Neural cell (in vitro differentiated cells): ENCODE measurements around the gene SSUH2. TPM values are rescaled to one million over a fixed set of nuclear protein-coding genes. Genes with fewer than 3 reads are reported as not detected.
"Not testable (repeated sequence)": the region's sequence is repeated elsewhere in the genome, so short reads cannot be mapped to it uniquely, and the experiment has no call there.

Experiments
- H2AFZ ChIP-seq: fragments of 200-600, 300-800 bp; sonication (generic), shearing (Covaris generic); 2 replicates; pipeline ENCODE4 v1.6.0; 2014; ENCODE audit warnings: low read depth, mild to moderate bottlenecking, antibody characterized with exemption, low read length, moderate library complexity
- H3F3A ChIP-seq: fragments of 200-600 bp; shearing (Covaris generic); 2 replicates; pipeline ENCODE4 v1.6.1; 2016; ENCODE audit warnings: mild to moderate bottlenecking, moderate library complexity, mixed read lengths, antibody characterized with exemption, low read length; ENCODE audit not compliant: insufficient read depth, poor library complexity, severe bottlenecking
- H3K27ac ChIP-seq: fragments of 200-600, 300-800 bp; sonication (generic), shearing (Covaris generic); 2 replicates; pipeline ENCODE4 v1.5.1; 2014; ENCODE audit warnings: mild to moderate bottlenecking, low read length, moderate library complexity
- H3K27me3 ChIP-seq: fragments of 300-800, 200-600 bp; sonication (generic), shearing (Covaris generic); 2 replicates; pipeline ENCODE4 v1.6.0; 2014; ENCODE audit warnings: mild to moderate bottlenecking, low read depth, low read length, moderate library complexity; ENCODE audit not compliant: insufficient read depth
- H3K36me3 ChIP-seq: fragments of 300-800, 200-600 bp; sonication (generic), shearing (Covaris generic); 2 replicates; pipeline ENCODE4 v1.5.1; 2014; ENCODE audit warnings: mild to moderate bottlenecking, antibody characterized with exemption, low read length, moderate library complexity; ENCODE audit not compliant: insufficient read depth
- H3K4me2 ChIP-seq: fragments of 300-800, 200-600 bp; sonication (generic), shearing (Covaris generic); 2 replicates; pipeline ENCODE4 v1.6.0; 2014; ENCODE audit warnings: mild to moderate bottlenecking, low read length
- H3K4me3 ChIP-seq: fragments of 300-800, 200-600 bp; sonication (generic), shearing (Covaris generic); 2 replicates; pipeline ENCODE4 v1.5.1; 2014; ENCODE audit warnings: mild to moderate bottlenecking, low read length, moderate library complexity
- H3K79me2 ChIP-seq: fragments of 200-600 bp; shearing (Covaris generic); replicated peaks from 2 replicates; pipeline ENCODE4 v1.6.0; 2014; ENCODE audit warnings: mild to moderate bottlenecking, low read length, moderate library complexity; ENCODE audit not compliant: insufficient read depth
- H3K9ac ChIP-seq: fragments of 300-800, 200-600 bp; sonication (generic), shearing (Covaris generic); 2 replicates; pipeline ENCODE4 v1.6.1; 2016; ENCODE audit warnings: mild to moderate bottlenecking, low read length, mixed read lengths
- H3K9me2 ChIP-seq: fragments of 200-600 bp; shearing (Covaris generic); 2 replicates; pipeline ENCODE4 v1.6.1; 2016; ENCODE audit warnings: mild to moderate bottlenecking, low read length, mixed read lengths; ENCODE audit not compliant: insufficient read depth
- H3K9me3 ChIP-seq: fragments of 200-600, 300-800 bp; sonication (generic), shearing (Covaris generic); 2 replicates; pipeline ENCODE4 v1.6.1; 2016; ENCODE audit warnings: mild to moderate bottlenecking, mixed run types, low read length, moderate library complexity, mixed read lengths
- H4K20me1 ChIP-seq: fragments of 200-600 bp; shearing (Covaris generic); 2 replicates; pipeline ENCODE4 v1.6.1; 2016; ENCODE audit warnings: mild to moderate bottlenecking, mixed run types; ENCODE audit not compliant: insufficient read depth
- EP300 ChIP-seq: fragments of 450-650 bp; conservative IDR thresholded peaks from 2 replicates; pipeline ENCODE4 v1.6.1; 2014; ENCODE audit warnings: antibody characterized with exemption, mild to moderate bottlenecking, moderate library complexity; ENCODE audit not compliant: poor library complexity, severe bottlenecking
- EZH2 ChIP-seq: fragments of 200-600, 300-800 bp; shearing (Covaris generic), sonication (generic); IDR thresholded peaks from 2 replicates; pipeline ENCODE4 v1.6.1; 2014; ENCODE audit warnings: antibody characterized with exemption, low read length, borderline replicate concordance, mild to moderate bottlenecking; ENCODE audit not compliant: insufficient read depth, poor library complexity, severe bottlenecking
- POLR2AphosphoS5 ChIP-seq: IDR thresholded peaks from 2 replicates; pipeline ENCODE4 v1.6.1; 2012
- RAD21 ChIP-seq: fragments of 450-650 bp; conservative IDR thresholded peaks from 2 replicates; pipeline ENCODE4 v1.6.1; 2014; ENCODE audit warnings: antibody characterized with exemption, mild to moderate bottlenecking, moderate library complexity
- SMC3 ChIP-seq: fragments of 450-650 bp; conservative IDR thresholded peaks from 2 replicates; pipeline ENCODE4 v1.6.1; 2014; ENCODE audit warnings: antibody characterized with exemption, mild to moderate bottlenecking, moderate library complexity; ENCODE audit not compliant: poor library complexity
- TAF1 ChIP-seq: IDR thresholded peaks from 2 replicates; pipeline ENCODE4 v1.6.1; 2012; ENCODE audit warnings: low read depth
- polyA plus RNA-seq: library from polyadenylated mRNA; depleted of rRNA; stranded (reverse); fragments of >200 nt; gene quantifications from 2 replicates; pipeline ENCODE4 v1.2.3, GENCODE V29; 2014
- TF ChIP-seq, protein P1 (sequence below): fragments of 450-650 bp; IDR thresholded peaks from 2 replicates; pipeline ENCODE4 v1.5.1; 2014; ENCODE audit warnings: antibody characterized with exemption, mild to moderate bottlenecking, moderate library complexity; ENCODE audit not compliant: poor library complexity, severe bottlenecking
- TF ChIP-seq, protein P2 (sequence below): IDR thresholded peaks from 2 replicates; pipeline ENCODE4 v1.6.1; 2012; ENCODE audit warnings: borderline replicate concordance

SSUH2 gene
- polyA plus RNA-seq, 1 donor from 2014 or later, result 0.88 TPM

DNA sequence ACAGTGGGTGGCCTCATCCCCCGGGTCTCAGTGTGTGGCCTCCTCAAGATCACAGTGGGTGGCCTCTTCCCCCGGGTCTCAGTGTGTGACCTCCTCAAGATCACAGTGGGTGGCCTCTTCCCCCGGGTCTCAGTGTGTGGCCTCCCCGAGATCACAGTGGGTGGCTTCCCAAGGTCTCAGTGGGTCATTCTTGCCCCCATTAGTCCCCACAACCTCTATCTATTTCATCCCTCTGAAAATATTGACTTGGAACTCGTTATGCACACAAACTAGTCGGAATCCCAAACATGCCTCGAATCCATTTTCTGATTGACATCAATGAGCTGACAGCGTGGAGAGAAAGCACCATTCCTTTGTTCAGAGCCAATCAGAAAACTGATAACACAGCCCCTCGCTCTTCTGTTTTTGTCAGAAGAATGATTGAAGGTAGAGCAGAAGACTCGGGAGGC, 10.8 kb upstream of the SSUH2 start:
- Histone ChIP-seq H3K79me2 (no peaks in the 10 kb centered on the region), H3F3A (no peaks in the 10 kb centered on the region), H3K4me3 (no peak overlapping the region), H3K9me2 (no peaks in the 10 kb centered on the region), H2AFZ (no peak overlapping the region), H4K20me1 (no peaks in the 10 kb centered on the region), H3K27me3 (no peaks in the 10 kb centered on the region), H3K4me2 (no peak overlapping the region), H3K27ac (peak overlapping the region; percentile 31), H3K9ac (peak overlapping the region; percentile 0), H3K36me3 (no peaks in the 10 kb centered on the region), H3K9me3 (no peaks in the 10 kb centered on the region)
- TF ChIP-seq TAF1, result no peak
- no peak for TF ChIP-seq EZH2
- no peak for TF ChIP-seq EP300

DNA sequence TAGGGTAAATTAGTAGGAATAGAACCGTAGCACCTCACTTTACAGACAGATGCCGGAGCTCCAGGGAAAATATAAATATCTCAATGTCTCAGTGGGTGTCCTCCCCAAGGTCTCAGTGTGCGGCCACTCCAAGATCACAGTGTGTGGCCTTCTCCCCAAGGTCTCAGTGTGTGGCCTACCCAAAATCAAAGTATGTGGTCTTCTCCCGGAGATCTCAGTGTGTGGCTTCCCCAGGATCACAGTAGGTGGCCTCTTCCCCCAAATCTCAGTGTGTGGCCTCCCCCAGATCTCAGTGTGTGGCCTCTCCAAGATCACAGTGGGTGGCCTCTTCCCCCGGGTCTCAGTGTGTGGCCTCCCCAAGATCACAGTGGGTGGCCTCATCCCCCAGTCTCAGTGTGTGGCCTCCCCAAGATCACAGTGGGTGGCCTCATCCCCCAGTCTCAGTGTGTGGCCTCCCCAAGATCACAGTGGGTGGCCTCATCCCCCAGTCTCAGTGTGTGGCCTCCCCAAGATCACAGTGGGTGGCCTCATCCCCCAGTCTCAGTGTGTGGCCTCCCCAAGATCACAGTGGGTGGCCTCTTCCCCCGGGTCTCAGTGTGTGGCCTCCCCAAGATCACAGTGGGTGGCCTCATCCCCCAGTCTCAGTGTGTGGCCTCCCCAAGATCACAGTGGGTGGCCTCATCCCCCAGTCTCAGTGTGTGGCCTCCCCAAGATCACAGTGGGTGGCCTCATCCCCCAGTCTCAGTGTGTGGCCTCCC, 10.2 kb upstream of the SSUH2 start:
- not testable (repeated sequence) for H2AFZ ChIP-seq, H3K9me3 ChIP-seq, H3K9me2 ChIP-seq

DNA sequence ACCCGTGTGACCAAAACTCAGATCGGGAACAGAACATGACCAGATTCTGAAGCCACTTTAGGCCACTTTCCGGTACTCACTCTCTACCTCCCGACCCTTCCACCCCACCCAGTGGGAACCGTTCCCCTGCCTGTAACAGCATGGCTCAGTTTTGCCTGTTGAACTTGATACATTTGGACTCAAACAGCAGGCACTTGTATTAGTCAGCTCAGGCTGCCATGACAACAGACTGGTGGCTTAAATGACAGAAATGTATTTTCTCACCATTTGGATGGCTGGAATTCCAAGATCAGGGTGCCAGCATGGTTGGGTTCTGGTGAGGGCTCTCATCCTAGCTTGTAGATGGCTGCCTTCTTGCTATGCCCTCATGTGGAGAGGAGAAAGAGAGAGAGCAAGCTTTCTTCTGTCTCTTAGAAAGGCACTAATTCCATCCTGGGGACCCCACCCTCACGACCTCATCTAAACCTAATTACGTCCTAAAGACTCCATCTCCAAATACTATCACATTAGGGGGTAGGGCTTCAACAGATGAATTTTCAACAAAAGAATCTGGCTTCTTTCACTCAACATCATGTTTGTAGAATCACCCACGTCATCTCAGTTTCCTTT, 9.3 kb upstream of the SSUH2 start:
- Histone ChIP-seq H2AFZ (no peak overlapping the region), H3K79me2 (no peaks in the 10 kb centered on the region), H3K4me2 (no peak overlapping the region), H3F3A (no peaks in the 10 kb centered on the region), H3K27me3 (no peaks in the 10 kb centered on the region), H3K9me2 (no peaks in the 10 kb centered on the region), H3K9me3 (no peaks in the 10 kb centered on the region), H3K36me3 (no peaks in the 10 kb centered on the region), H3K4me3 (no peak overlapping the region), H4K20me1 (no peaks in the 10 kb centered on the region), H3K27ac (no peak overlapping the region), H3K9ac (no peak overlapping the region)
- TF ChIP-seq TAF1, result no peak
- no peak for TF ChIP-seq POLR2AphosphoS5

More for the DNA sequence above, 10.2 kb upstream of the SSUH2 start:
- not testable (repeated sequence) for H3K36me3 ChIP-seq, H3K79me2 ChIP-seq, H3K4me2 ChIP-seq, H3K9ac ChIP-seq, H4K20me1 ChIP-seq, H3K27me3 ChIP-seq, H3K27ac ChIP-seq, H3F3A ChIP-seq, H3K4me3 ChIP-seq

DNA sequence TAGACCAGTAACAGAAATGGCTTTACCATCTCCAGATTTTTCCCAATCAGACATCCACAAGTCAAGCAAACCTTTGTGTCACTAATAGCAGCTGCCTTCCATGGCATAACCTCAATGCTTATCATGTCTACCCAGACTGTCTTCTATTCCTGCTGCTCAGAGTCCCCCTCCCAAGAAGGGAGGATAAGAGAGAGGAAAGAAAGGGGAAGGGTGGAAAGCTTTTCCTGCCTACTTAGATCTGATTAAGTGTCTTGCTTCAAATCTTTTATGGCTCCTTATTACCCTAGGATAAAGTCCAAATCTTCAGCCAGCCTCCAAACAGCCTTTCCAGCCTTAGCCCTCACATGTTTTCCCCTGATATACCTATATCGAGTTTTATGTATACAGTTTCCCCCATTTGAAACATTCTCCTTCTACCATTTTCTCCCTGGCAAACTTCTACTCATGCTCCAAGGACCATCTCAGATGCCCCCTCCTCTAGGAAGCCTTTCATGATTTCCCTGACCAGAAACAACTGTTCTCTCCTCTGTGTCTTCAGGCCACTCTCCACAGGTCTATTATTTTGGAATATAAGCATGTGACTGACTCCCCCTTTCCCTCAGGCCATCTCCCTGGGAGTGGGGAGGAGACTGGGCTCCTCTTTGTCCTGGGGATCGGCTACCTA, 7.9 kb upstream of the SSUH2 start:
- H3K27ac ChIP-seq, result no peak overlapping the region
- TF ChIP-seq, protein P1, sequence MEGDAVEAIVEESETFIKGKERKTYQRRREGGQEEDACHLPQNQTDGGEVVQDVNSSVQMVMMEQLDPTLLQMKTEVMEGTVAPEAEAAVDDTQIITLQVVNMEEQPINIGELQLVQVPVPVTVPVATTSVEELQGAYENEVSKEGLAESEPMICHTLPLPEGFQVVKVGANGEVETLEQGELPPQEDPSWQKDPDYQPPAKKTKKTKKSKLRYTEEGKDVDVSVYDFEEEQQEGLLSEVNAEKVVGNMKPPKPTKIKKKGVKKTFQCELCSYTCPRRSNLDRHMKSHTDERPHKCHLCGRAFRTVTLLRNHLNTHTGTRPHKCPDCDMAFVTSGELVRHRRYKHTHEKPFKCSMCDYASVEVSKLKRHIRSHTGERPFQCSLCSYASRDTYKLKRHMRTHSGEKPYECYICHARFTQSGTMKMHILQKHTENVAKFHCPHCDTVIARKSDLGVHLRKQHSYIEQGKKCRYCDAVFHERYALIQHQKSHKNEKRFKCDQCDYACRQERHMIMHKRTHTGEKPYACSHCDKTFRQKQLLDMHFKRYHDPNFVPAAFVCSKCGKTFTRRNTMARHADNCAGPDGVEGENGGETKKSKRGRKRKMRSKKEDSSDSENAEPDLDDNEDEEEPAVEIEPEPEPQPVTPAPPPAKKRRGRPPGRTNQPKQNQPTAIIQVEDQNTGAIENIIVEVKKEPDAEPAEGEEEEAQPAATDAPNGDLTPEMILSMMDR, result no peak
- no peak for TF ChIP-seq RAD21
- TF ChIP-seq, protein P2, sequence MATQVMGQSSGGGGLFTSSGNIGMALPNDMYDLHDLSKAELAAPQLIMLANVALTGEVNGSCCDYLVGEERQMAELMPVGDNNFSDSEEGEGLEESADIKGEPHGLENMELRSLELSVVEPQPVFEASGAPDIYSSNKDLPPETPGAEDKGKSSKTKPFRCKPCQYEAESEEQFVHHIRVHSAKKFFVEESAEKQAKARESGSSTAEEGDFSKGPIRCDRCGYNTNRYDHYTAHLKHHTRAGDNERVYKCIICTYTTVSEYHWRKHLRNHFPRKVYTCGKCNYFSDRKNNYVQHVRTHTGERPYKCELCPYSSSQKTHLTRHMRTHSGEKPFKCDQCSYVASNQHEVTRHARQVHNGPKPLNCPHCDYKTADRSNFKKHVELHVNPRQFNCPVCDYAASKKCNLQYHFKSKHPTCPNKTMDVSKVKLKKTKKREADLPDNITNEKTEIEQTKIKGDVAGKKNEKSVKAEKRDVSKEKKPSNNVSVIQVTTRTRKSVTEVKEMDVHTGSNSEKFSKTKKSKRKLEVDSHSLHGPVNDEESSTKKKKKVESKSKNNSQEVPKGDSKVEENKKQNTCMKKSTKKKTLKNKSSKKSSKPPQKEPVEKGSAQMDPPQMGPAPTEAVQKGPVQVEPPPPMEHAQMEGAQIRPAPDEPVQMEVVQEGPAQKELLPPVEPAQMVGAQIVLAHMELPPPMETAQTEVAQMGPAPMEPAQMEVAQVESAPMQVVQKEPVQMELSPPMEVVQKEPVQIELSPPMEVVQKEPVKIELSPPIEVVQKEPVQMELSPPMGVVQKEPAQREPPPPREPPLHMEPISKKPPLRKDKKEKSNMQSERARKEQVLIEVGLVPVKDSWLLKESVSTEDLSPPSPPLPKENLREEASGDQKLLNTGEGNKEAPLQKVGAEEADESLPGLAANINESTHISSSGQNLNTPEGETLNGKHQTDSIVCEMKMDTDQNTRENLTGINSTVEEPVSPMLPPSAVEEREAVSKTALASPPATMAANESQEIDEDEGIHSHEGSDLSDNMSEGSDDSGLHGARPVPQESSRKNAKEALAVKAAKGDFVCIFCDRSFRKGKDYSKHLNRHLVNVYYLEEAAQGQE, result no peak
- TF ChIP-seq SMC3, result no peak
- TF ChIP-seq TAF1, result no peak
- H3K4me2 ChIP-seq, result no peak overlapping the region
- H3K4me3 ChIP-seq, result no peak overlapping the region
- H3K27me3 ChIP-seq, result no peaks in the 10 kb centered on the region
- H3K36me3 ChIP-seq, result no peaks in the 10 kb centered on the region
- no peaks in the 10 kb centered on the region for H3K9me3 ChIP-seq
- no peak overlapping the region for H2AFZ ChIP-seq
- H3K79me2 ChIP-seq, result no peaks in the 10 kb centered on the region
- H3K9ac ChIP-seq, result no peak overlapping the region
- H3F3A ChIP-seq, result no peaks in the 10 kb centered on the region
- no peaks in the 10 kb centered on the region for H4K20me1 ChIP-seq
- no peaks in the 10 kb centered on the region for H3K9me2 ChIP-seq
